ENCODE data around the gene NPAS4. TPM values are rescaled to one million over a fixed set of nuclear protein-coding genes. Genes with fewer than 3 reads are reported as not detected.

The NPAS4 gene
- polyA plus RNA-seq, 1 donor (not counting 4 experiments of a cell fraction or from before 2014, with no cell fraction given): not detected

DNA sequence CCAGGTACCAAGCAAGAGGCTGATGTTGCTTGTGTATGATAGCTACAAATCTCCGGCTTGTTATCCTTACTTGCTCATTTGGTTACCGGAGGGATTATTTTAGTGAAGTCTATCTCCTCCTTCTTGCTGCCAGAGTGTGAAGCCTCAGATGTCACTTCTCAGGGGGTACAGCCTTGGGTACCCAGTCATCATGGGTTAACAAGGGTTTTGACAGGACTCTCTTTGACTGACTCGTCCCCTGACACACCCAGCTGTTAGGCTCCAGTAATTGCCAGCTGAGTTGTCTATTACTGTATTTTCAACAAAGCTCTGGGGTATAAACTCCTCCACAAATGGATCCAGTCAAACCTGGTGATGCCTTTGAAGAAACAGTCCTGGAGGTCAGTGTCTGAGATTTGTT lies 34.0 kb downstream of the NPAS4 start:
- dilution Hi-C loops (cut with MboI; ENCODE audit: extremely low pct_ligation_motif_present, low sequenced_read_pairs): no loop called here
- no peaks in the 10 kb centered on the region for H3K9me3 ChIP-seq (ENCODE audit: control insufficient read depth, low read depth, low read length)
- no peak overlapping the region for H3K4me3 ChIP-seq (ENCODE audit: control insufficient read depth in 2 of 3, extremely low read depth in 1 of 3, insufficient read depth in 2 of 3, low read depth in 1 of 3, low read length in 3 of 3)
- no peak for TF ChIP-seq EZH2 (IDR thresholded peaks at IDR 0.05; ENCODE audit: low read length)
- TF ChIP-seq, protein P1, sequence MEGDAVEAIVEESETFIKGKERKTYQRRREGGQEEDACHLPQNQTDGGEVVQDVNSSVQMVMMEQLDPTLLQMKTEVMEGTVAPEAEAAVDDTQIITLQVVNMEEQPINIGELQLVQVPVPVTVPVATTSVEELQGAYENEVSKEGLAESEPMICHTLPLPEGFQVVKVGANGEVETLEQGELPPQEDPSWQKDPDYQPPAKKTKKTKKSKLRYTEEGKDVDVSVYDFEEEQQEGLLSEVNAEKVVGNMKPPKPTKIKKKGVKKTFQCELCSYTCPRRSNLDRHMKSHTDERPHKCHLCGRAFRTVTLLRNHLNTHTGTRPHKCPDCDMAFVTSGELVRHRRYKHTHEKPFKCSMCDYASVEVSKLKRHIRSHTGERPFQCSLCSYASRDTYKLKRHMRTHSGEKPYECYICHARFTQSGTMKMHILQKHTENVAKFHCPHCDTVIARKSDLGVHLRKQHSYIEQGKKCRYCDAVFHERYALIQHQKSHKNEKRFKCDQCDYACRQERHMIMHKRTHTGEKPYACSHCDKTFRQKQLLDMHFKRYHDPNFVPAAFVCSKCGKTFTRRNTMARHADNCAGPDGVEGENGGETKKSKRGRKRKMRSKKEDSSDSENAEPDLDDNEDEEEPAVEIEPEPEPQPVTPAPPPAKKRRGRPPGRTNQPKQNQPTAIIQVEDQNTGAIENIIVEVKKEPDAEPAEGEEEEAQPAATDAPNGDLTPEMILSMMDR (optimal IDR thresholded peaks at IDR 0.05 in 1 of 3, IDR thresholded peaks at IDR 0.05 in 1 of 3, conservative IDR thresholded peaks at IDR 0.05 in 1 of 3; ENCODE audit: extremely low read depth in 1 of 3, insufficient read depth in 2 of 3, low read length in 3 of 3): no peak
- H3K79me2 ChIP-seq (ENCODE audit: control insufficient read depth, insufficient read depth, low read length): no peaks in the 10 kb centered on the region
- peak overlapping the region; percentile 47 for H3K27ac ChIP-seq (ENCODE audit: control insufficient read depth, insufficient read depth, low read length)
- H4K20me1 ChIP-seq (ENCODE audit: control insufficient read depth, extremely low read depth, insufficient read depth, low read length): no peaks in the 10 kb centered on the region
- H3K4me2 ChIP-seq (ENCODE audit: control insufficient read depth, extremely low read depth, insufficient read depth, low read depth, low read length): peak overlapping the region; percentile 41
- FAIRE-seq: no peak
- H3K36me3 ChIP-seq (ENCODE audit: control insufficient read depth in 2 of 2, extremely low read depth in 1 of 2, insufficient read depth in 2 of 2, low read length in 2 of 2): no peaks in the 10 kb centered on the region
- DNase-seq (ENCODE audit: low read depth, low spot score): no peak
- peaks cover 16% of the 10 kb centered on the region for H3K4me1 ChIP-seq (ENCODE audit: control insufficient read depth, extremely low read depth, insufficient read depth, low read length)
- no peak overlapping the region for H3K9ac ChIP-seq (ENCODE audit: control insufficient read depth, extremely low read depth, insufficient read depth, low read length)
- peaks cover 4% of the 10 kb centered on the region for H3K27me3 ChIP-seq (ENCODE audit: control insufficient read depth, extremely low read depth, insufficient read depth, low read length)
- peak overlapping the region; percentile 16 for H2AFZ ChIP-seq (ENCODE audit: control insufficient read depth, low read length)
- H3K9me1 ChIP-seq (ENCODE audit: control insufficient read depth, extremely low read depth, insufficient read depth, low read length): peaks cover 2% of the 10 kb centered on the region

DNA sequence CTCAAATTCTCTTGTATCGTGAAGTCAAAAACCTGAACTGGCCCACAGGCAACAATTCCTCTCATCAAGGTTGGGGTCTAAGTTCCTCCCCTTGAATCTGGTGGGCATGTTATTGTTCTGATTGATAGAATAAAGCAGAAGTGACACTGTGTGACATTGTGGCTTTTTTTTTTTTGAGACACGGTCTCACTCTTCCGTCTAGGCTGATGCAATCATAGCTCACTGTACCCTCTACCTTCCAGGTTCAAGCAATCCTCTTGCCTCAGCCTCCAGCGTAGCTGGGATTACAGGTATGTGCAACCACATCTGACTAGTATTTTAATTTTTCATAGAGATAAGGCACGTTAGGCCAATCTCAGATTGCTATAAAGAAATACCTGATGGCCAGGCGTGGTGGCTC lies 37.0 kb downstream of the NPAS4 start:
- no peaks in the 10 kb centered on the region for H3K36me3 ChIP-seq (ENCODE audit: control insufficient read depth in 2 of 2, extremely low read depth in 1 of 2, insufficient read depth in 2 of 2, low read length in 2 of 2)
- no peak overlapping the region for H3K9ac ChIP-seq (ENCODE audit: control insufficient read depth, extremely low read depth, insufficient read depth, low read length)
- H3K79me2 ChIP-seq (ENCODE audit: control insufficient read depth, insufficient read depth, low read length): no peaks in the 10 kb centered on the region
- no peaks in the 10 kb centered on the region for H3K9me3 ChIP-seq (ENCODE audit: control insufficient read depth, low read depth, low read length)
- peaks cover 2% of the 10 kb centered on the region for H3K9me1 ChIP-seq (ENCODE audit: control insufficient read depth, extremely low read depth, insufficient read depth, low read length)
- H3K4me1 ChIP-seq (ENCODE audit: control insufficient read depth, extremely low read depth, insufficient read depth, low read length): peaks cover 16% of the 10 kb centered on the region
- DNase-seq (ENCODE audit: low read depth, low spot score) (no peak), FAIRE-seq (no peak)
- dilution Hi-C loops (cut with MboI; ENCODE audit: extremely low pct_ligation_motif_present, low sequenced_read_pairs): no loop called here
- no peak overlapping the region for H3K4me2 ChIP-seq (ENCODE audit: control insufficient read depth, extremely low read depth, insufficient read depth, low read depth, low read length)
- H2AFZ ChIP-seq (ENCODE audit: control insufficient read depth, low read length): no peak overlapping the region
- H3K27ac ChIP-seq (ENCODE audit: control insufficient read depth, insufficient read depth, low read length): no peak overlapping the region
- no peaks in the 10 kb centered on the region for H3K27me3 ChIP-seq (ENCODE audit: control insufficient read depth, extremely low read depth, insufficient read depth, low read length)
- no peaks in the 10 kb centered on the region for H4K20me1 ChIP-seq (ENCODE audit: control insufficient read depth, extremely low read depth, insufficient read depth, low read length)
- no peak overlapping the region for H3K4me3 ChIP-seq (ENCODE audit: control insufficient read depth in 2 of 3, extremely low read depth in 1 of 3, insufficient read depth in 2 of 3, low read depth in 1 of 3, low read length in 3 of 3)
- TF ChIP-seq, protein P1 (optimal IDR thresholded peaks at IDR 0.05 in 1 of 3, IDR thresholded peaks at IDR 0.05 in 1 of 3, conservative IDR thresholded peaks at IDR 0.05 in 1 of 3; ENCODE audit: extremely low read depth in 1 of 3, insufficient read depth in 2 of 3, low read length in 3 of 3): no peak
- no peak for TF ChIP-seq EZH2 (IDR thresholded peaks at IDR 0.05; ENCODE audit: low read length)
